Gastrocnemius medialis (tissue), 4 donors: ENCODE measurements around the gene AJAP1. TPM values are rescaled to one million over a fixed set of nuclear protein-coding genes. Genes with fewer than 3 reads are reported as not detected.

Experiments
- ATAC-seq, 2 donors: fragments of 150-250 bp; one replicate each; pipeline ENCODE4 v1.9.1; 2016
- DNase-seq, 2 donors: peaks; one replicate each; pipeline ENCODE4 v3.0.0-alpha.2; 2019
- H3K27ac ChIP-seq, 4 donors: fragments of 200-600 bp; sonication (generic); 1 replicate in 1 of 4; 2 replicates in 3 of 4; pipeline ENCODE4 v1.5.1; 2016 to 2018; ENCODE audit warnings: mild to moderate bottlenecking in 2 of 4, moderate library complexity in 1 of 4
- H3K27me3 ChIP-seq, 3 donors: fragments of 200-600 bp; sonication (generic) in 2 of 3; 1 replicate in 1 of 3; 2 replicates in 2 of 3; pipeline versions ENCODE4 v1.5.1 to v1.6.0; 2016 to 2019; ENCODE audit warnings: mild to moderate bottlenecking in 1 of 3, moderate library complexity in 1 of 3
- H3K36me3 ChIP-seq, 2 donors: fragments of 200-600 bp; sonication (generic) in 1 of 2; one replicate each; pipeline ENCODE4 v1.5.1; 2017 to 2018
- H3K4me1 ChIP-seq, 2 donors: fragments of 200-600 bp; sonication (generic) in 1 of 2; one replicate each; pipeline ENCODE4 v1.5.1; 2016 to 2017; ENCODE audit warnings: mild to moderate bottlenecking in 2 of 2
- H3K4me3 ChIP-seq, 4 donors: fragments of 200-600 bp; sonication (generic) in 3 of 4; 1 replicate in 1 of 4; 2 replicates in 3 of 4; pipeline ENCODE4 v1.5.1; 2016 to 2019; ENCODE audit warnings: mild to moderate bottlenecking in 2 of 4
- H3K9me3 ChIP-seq, 3 donors: fragments of 200-600 bp; sonication (generic) in 2 of 3; 1 replicate in 1 of 3; 2 replicates in 2 of 3; pipeline ENCODE4 v1.5.1; 2016 to 2019
- POLR2A ChIP-seq, 2 donors: fragments of 450-650 bp; IDR thresholded peaks; one replicate each; pipeline ENCODE4 v1.6.1; 2017; ENCODE audit warnings: antibody characterized with exemption in 2 of 2, mild to moderate bottlenecking in 2 of 2, moderate library complexity in 2 of 2
- in situ Hi-C, 4 donors: fragments of 200-750 bp; cut with MboI; loops; one replicate each; pipeline versions ENCODE4 v1.15.0 to v1.8.0; 2017; ENCODE audit warnings: low sequenced_read_pairs in 4 of 4
- intact Hi-C: fragments of 100-400 bp; cut with DNase I; formaldehyde crosslinking; loops from one replicate; pipeline ENCODE4 v1.15.1; 2023; ENCODE audit warnings: low total_unique reads
- total RNA-seq, 4 donors: library from RNA; depleted of rRNA; stranded (reverse); fragments of >200 nt; gene quantifications; one replicate each; pipeline versions ENCODE4 v1.1.0 to v1.2.3, GENCODE V29; 2016
- TF ChIP-seq, protein P1 (sequence below), 5 experiments: fragments of 450-650 bp in 3 of 5; fragments of 200-600 bp in 2 of 5; sonication (generic) in 2 of 5; IDR thresholded peaks in 4 of 5; conservative IDR thresholded peaks in 1 of 5; 1 replicate in 4 of 5; 2 replicates in 1 of 5; pipeline ENCODE4 v1.5.1; 2016 to 2019; ENCODE audit warnings: antibody characterized with exemption in 5 of 5, mild to moderate bottlenecking in 3 of 5, moderate library complexity in 3 of 5

Gene AJAP1
- total RNA-seq, 4 donors from 2014 or later = 0.03 to 0.18 (median 0.05) TPM; not detected in 1

DNA sequence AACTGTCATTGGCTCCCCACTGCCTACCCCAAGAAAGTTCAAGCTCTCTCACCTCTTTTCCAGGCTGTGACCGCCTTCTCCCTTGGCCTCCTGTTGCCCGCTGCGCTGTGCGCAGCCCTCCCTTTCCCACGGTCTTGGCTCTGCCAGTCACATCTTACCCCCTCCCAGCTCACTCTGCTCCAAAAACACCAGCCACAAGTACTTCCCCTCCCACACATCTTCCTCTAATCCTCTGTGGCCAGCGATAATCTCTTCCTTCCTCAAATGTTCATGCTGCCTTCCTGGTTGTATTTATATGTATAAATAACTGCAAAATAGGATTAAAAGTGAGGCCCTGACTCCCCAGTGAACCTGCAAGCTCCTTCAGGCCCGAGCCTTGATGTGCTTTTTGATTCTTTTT is 81.8 kb downstream of the AJAP1 start:
- H3K27ac ChIP-seq = no peak overlapping the region
- H3K36me3 ChIP-seq = no peaks in the 10 kb centered on the region
- H3K27me3 ChIP-seq = peaks cover 0 to 4% (median 0%) of the 10 kb centered on the region in 3 donors
- in situ Hi-C loops = no loop called here
- intact Hi-C loops = no loop called here
- TF ChIP-seq POLR2A (IDR thresholded peaks at IDR 0.05) = no peak
- TF ChIP-seq, protein P1, sequence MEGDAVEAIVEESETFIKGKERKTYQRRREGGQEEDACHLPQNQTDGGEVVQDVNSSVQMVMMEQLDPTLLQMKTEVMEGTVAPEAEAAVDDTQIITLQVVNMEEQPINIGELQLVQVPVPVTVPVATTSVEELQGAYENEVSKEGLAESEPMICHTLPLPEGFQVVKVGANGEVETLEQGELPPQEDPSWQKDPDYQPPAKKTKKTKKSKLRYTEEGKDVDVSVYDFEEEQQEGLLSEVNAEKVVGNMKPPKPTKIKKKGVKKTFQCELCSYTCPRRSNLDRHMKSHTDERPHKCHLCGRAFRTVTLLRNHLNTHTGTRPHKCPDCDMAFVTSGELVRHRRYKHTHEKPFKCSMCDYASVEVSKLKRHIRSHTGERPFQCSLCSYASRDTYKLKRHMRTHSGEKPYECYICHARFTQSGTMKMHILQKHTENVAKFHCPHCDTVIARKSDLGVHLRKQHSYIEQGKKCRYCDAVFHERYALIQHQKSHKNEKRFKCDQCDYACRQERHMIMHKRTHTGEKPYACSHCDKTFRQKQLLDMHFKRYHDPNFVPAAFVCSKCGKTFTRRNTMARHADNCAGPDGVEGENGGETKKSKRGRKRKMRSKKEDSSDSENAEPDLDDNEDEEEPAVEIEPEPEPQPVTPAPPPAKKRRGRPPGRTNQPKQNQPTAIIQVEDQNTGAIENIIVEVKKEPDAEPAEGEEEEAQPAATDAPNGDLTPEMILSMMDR (IDR thresholded peaks at IDR 0.05 in 4 of 5, conservative IDR thresholded peaks at IDR 0.05 in 1 of 5) = no peak
- ATAC-seq = no peak
- no peaks in the 10 kb centered on the region for H3K4me1 ChIP-seq
- no peaks in the 10 kb centered on the region for H3K9me3 ChIP-seq
- DNase-seq = no peak
- H3K4me3 ChIP-seq = no peak overlapping the region

DNA sequence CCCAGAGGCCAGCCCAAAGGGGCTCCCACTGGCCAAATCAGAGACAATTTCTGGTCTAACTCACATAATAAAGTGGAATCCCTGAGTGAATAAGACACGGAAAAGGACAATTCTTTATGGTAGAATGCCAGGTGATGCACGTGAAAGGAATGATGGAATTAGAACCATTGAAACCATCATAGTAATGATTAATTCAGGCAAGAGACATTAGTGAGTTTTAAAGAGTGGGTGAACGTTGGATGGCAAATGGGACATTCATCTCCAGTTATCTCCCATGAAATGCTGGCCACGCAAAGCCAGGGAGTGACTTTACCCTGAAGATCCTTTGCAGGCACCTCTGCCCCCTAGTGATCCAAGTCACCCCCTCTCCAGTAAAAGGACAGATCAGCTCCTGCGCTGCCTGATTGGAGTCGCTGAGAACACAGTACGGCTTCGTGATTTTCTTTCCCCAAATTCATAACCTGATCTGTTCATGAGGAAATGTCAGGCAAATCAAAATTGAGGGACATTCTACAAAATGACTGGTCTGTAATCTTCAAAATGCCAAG is 87.5 kb downstream of the AJAP1 start:
- no peak overlapping the region for H3K27ac ChIP-seq
- H3K4me3 ChIP-seq = no peak overlapping the region
- H3K27me3 ChIP-seq = peaks cover 0 to 4% (median 0%) of the 10 kb centered on the region in 3 donors
- ATAC-seq = no peak
- H3K36me3 ChIP-seq = no peaks in the 10 kb centered on the region
- no peak for TF ChIP-seq POLR2A (IDR thresholded peaks at IDR 0.05)
- TF ChIP-seq, protein P1 (IDR thresholded peaks at IDR 0.05 in 4 of 5, conservative IDR thresholded peaks at IDR 0.05 in 1 of 5) = no peak
- in situ Hi-C loops = no loop called here
- intact Hi-C loops = no loop called here
- DNase-seq = no peak
- H3K4me1 ChIP-seq = no peaks in the 10 kb centered on the region
- H3K9me3 ChIP-seq = no peaks in the 10 kb centered on the region

DNA sequence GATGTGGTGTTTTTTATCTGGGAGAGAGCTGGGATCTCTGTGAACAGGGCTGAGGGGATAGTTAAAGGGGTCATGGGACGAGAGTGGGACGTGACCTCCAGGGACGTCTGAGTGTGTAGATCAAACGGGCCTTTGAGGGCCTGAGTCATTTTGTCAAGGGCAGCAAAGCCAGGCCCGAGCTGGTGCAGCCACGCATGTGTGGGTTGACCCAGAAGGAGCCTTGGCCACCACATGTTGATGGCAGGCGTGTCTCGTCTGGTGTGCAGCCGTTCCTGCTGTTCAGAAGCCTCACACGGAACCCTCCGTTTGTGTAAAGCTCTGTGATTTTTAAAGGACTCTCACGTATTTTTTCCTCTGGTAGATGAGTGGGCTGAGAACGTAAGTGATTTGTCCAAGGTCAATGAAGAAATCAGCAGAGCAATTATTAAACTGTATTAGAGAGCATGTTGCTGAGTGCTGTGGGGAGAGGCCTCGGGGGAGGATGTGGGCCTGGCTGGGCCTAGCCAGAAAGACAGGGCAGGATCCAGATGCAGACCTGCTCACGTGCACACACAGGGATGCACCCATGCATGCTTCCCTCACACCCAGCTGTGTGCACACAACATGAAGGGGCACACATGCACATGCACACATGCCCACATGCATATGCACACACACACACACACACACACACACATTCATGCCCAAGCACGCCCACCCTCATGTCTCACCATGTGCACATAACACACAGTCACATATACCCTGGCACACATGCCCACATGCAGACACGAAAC is 89.8 kb downstream of the AJAP1 start:
- Histone ChIP-seq H3K27me3 (no peaks in the 10 kb centered on the region), H3K4me3 (no peak overlapping the region), H3K4me1 (no peaks in the 10 kb centered on the region), H3K9me3 (no peaks in the 10 kb centered on the region), H3K27ac (no peak overlapping the region), H3K36me3 (no peaks in the 10 kb centered on the region)
- ATAC-seq = no peak
- DNase-seq = no peak
- TF ChIP-seq, protein P1 (IDR thresholded peaks at IDR 0.05 in 4 of 5, conservative IDR thresholded peaks at IDR 0.05 in 1 of 5) = no peak
- TF ChIP-seq POLR2A (IDR thresholded peaks at IDR 0.05) = no peak
- intact Hi-C loops = no loop called here
- in situ Hi-C loops = no loop called here

DNA sequence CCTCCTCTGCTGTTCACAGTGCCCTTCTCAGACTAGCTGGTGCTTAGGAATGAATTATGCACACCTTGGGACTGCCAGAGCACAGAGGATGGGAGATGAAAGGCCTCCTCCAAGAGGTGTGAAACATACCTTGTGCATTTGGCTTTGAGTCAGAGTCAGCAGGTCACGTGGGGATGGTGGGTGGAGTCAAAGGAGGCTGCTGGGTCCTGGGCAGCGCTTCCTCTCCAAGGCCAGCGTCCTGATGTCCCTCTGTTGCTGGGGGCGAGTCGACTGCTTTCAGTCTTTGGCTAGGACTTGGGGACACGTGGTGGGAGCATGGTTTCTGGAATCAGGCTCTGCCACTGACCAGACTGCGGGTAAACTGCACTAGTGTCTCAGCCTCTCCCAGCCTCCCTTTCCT is 91.2 kb downstream of the AJAP1 start:
- no peak for TF ChIP-seq POLR2A (IDR thresholded peaks at IDR 0.05)
- TF ChIP-seq, protein P1 (IDR thresholded peaks at IDR 0.05 in 4 of 5, conservative IDR thresholded peaks at IDR 0.05 in 1 of 5) = no peak
- no peak overlapping the region for H3K27ac ChIP-seq
- in situ Hi-C loops = no loop called here
- H3K9me3 ChIP-seq = no peaks in the 10 kb centered on the region
- no peaks in the 10 kb centered on the region for H3K36me3 ChIP-seq
- ATAC-seq (no peak), DNase-seq (no peak)
- intact Hi-C loops = no loop called here
- H3K4me3 ChIP-seq = no peak overlapping the region
- H3K27me3 ChIP-seq = no peaks in the 10 kb centered on the region
- H3K4me1 ChIP-seq = no peaks in the 10 kb centered on the region
